ENCODE data around the gene FMO5. TPM values are rescaled to one million over a fixed set of nuclear protein-coding genes. Genes with fewer than 3 reads are reported as not detected.
A peak's percentile ranks its signal among the peaks of the same experiment; 100 is the strongest.
"Not testable (repeated sequence)": the region's sequence is repeated elsewhere in the genome, so short reads cannot be mapped to it uniquely, and the experiment has no call there.

FMO5 gene
- total and polyA plus RNA-seq, 2 of the 13 experiments (the other 11 are each of a cell fraction or from before 2014, with no cell fraction given): 48.2 to 149 TPM

DNA sequence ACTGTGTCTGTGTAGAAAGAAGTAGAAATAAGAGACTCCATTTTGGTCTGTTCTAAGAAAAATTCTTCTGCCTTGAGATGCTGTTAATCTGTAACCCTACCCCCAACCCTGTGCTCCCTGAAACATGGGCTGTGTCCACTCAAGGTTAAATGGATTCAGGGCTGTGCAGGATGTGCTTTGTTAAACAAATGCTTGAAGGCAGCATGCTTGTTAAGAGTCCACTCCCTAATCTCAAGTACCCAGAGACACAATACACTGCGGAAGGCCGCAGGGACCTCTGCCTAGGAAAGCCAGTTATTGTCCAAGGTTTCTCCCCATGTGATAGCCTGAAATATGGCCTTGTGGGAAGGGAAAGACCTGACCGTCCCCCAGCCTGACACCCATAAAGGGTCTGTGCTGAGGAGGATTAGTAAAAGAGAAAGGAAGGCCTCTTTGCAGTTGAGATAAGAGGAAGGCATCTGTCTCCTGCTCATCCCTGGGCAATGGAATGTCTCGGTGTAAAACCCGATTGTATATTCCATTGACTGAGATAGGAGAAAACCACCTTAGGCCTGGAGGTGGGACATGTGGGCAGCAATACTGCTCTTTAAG lies 15.1 kb upstream of the FMO5 start (continued):
- TF ChIP-seq HDAC2 (CRISPR knock-in tag; IDR thresholded peaks at IDR 0.05) (peak; percentile 63; the same call in 1 of the 2 replicates), FOXA1 (CRISPR knock-in tag; IDR thresholded peaks at IDR 0.05) (peak; percentile 54), MIER2 (CRISPR knock-in tag; IDR thresholded peaks at IDR 0.05) (0 out of 2 replicates have a peak, but pooled peaks have one; percentile 17), ZNF644 (CRISPR knock-in tag; IDR thresholded peaks at IDR 0.05; ENCODE audit: low read depth) (0 out of 2 replicates have a peak, but pooled peaks have one; percentile 23), RARA (CRISPR knock-in tag; IDR thresholded peaks at IDR 0.05) (peak; percentile 60), KAT7 (CRISPR knock-in tag; IDR thresholded peaks at IDR 0.05; ENCODE audit: borderline replicate concordance) (peak; percentile 75; the same call in 1 of the 2 replicates), SOX6 (CRISPR knock-in tag; IDR thresholded peaks at IDR 0.05) (peak; percentile 87), STAG1 (CRISPR knock-in tag; IDR thresholded peaks at IDR 0.05) (peak; percentile 23; the same call in 1 of the 2 replicates), GABPA (CRISPR knock-in tag; IDR thresholded peaks at IDR 0.05; ENCODE audit: low read depth) (peak; percentile 12; the same call in 1 of the 2 replicates), ZNF263 (CRISPR knock-in tag; IDR thresholded peaks at IDR 0.05) (peak; percentile 35; the same call in 1 of the 2 replicates), MIXL1 (CRISPR knock-in tag; IDR thresholded peaks at IDR 0.05) (peak; percentile 71), SIX4 (CRISPR knock-in tag; IDR thresholded peaks at IDR 0.05) (peak; percentile 57; the same call in 1 of the 2 replicates), FOSL2 (CRISPR knock-in tag; IDR thresholded peaks at IDR 0.05) (peak; percentile 37), SAP130 (CRISPR knock-in tag; IDR thresholded peaks at IDR 0.05; ENCODE audit: low read depth) (peak; percentile 47; the same call in 1 of the 2 replicates), ZNF430 (CRISPR knock-in tag; IDR thresholded peaks at IDR 0.05) (peak; percentile 35; the same call in 1 of the 2 replicates), FOXP1 (CRISPR knock-in tag; IDR thresholded peaks at IDR 0.05) (peak; percentile 69)
- not testable (repeated sequence) for TF ChIP-seq FOXA1 (IDR thresholded peaks at IDR 0.05); SOX6 (IDR thresholded peaks at IDR 0.05); GABPA (IDR thresholded peaks at IDR 0.05; ENCODE audit: low read depth, low read length); FOXP1 (IDR thresholded peaks at IDR 0.05)
- TF ChIP-seq, protein P1, sequence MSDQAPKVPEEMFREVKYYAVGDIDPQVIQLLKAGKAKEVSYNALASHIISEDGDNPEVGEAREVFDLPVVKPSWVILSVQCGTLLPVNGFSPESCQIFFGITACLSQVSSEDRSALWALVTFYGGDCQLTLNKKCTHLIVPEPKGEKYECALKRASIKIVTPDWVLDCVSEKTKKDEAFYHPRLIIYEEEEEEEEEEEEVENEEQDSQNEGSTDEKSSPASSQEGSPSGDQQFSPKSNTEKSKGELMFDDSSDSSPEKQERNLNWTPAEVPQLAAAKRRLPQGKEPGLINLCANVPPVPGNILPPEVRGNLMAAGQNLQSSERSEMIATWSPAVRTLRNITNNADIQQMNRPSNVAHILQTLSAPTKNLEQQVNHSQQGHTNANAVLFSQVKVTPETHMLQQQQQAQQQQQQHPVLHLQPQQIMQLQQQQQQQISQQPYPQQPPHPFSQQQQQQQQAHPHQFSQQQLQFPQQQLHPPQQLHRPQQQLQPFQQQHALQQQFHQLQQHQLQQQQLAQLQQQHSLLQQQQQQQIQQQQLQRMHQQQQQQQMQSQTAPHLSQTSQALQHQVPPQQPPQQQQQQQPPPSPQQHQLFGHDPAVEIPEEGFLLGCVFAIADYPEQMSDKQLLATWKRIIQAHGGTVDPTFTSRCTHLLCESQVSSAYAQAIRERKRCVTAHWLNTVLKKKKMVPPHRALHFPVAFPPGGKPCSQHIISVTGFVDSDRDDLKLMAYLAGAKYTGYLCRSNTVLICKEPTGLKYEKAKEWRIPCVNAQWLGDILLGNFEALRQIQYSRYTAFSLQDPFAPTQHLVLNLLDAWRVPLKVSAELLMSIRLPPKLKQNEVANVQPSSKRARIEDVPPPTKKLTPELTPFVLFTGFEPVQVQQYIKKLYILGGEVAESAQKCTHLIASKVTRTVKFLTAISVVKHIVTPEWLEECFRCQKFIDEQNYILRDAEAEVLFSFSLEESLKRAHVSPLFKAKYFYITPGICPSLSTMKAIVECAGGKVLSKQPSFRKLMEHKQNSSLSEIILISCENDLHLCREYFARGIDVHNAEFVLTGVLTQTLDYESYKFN (CRISPR knock-in tag; conservative IDR thresholded peaks at IDR 0.05): peak; percentile 71
- TF ChIP-seq, protein P2, sequence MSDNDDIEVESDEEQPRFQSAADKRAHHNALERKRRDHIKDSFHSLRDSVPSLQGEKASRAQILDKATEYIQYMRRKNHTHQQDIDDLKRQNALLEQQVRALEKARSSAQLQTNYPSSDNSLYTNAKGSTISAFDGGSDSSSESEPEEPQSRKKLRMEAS (IDR thresholded peaks at IDR 0.05): peak; percentile 30; the same call in 1 of the 2 replicates
- TF ChIP-seq, protein P3, sequence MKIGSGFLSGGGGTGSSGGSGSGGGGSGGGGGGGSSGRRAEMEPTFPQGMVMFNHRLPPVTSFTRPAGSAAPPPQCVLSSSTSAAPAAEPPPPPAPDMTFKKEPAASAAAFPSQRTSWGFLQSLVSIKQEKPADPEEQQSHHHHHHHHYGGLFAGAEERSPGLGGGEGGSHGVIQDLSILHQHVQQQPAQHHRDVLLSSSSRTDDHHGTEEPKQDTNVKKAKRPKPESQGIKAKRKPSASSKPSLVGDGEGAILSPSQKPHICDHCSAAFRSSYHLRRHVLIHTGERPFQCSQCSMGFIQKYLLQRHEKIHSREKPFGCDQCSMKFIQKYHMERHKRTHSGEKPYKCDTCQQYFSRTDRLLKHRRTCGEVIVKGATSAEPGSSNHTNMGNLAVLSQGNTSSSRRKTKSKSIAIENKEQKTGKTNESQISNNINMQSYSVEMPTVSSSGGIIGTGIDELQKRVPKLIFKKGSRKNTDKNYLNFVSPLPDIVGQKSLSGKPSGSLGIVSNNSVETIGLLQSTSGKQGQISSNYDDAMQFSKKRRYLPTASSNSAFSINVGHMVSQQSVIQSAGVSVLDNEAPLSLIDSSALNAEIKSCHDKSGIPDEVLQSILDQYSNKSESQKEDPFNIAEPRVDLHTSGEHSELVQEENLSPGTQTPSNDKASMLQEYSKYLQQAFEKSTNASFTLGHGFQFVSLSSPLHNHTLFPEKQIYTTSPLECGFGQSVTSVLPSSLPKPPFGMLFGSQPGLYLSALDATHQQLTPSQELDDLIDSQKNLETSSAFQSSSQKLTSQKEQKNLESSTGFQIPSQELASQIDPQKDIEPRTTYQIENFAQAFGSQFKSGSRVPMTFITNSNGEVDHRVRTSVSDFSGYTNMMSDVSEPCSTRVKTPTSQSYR (CRISPR knock-in tag; IDR thresholded peaks at IDR 0.05; ENCODE audit: borderline replicate concordance): peak; percentile 62; the same call in 1 of the 2 replicates
- TF ChIP-seq, protein P4, sequence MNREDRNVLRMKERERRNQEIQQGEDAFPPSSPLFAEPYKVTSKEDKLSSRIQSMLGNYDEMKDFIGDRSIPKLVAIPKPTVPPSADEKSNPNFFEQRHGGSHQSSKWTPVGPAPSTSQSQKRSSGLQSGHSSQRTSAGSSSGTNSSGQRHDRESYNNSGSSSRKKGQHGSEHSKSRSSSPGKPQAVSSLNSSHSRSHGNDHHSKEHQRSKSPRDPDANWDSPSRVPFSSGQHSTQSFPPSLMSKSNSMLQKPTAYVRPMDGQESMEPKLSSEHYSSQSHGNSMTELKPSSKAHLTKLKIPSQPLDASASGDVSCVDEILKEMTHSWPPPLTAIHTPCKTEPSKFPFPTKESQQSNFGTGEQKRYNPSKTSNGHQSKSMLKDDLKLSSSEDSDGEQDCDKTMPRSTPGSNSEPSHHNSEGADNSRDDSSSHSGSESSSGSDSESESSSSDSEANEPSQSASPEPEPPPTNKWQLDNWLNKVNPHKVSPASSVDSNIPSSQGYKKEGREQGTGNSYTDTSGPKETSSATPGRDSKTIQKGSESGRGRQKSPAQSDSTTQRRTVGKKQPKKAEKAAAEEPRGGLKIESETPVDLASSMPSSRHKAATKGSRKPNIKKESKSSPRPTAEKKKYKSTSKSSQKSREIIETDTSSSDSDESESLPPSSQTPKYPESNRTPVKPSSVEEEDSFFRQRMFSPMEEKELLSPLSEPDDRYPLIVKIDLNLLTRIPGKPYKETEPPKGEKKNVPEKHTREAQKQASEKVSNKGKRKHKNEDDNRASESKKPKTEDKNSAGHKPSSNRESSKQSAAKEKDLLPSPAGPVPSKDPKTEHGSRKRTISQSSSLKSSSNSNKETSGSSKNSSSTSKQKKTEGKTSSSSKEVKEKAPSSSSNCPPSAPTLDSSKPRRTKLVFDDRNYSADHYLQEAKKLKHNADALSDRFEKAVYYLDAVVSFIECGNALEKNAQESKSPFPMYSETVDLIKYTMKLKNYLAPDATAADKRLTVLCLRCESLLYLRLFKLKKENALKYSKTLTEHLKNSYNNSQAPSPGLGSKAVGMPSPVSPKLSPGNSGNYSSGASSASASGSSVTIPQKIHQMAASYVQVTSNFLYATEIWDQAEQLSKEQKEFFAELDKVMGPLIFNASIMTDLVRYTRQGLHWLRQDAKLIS (CRISPR knock-in tag; IDR thresholded peaks at IDR 0.05): peak; percentile 85

Data from HepG2 (cell line).